Upper lobe of left lung (tissue), 6 donors: Measurements from ENCODE around the gene ADAM19. TPM values are rescaled to one million over a fixed set of nuclear protein-coding genes. Genes with fewer than 3 reads are reported as not detected.

ENCODE experiments used
- ATAC-seq, 2 donors: fragments of 200-7000 bp; cut with Tn5 transposase; one replicate each; pipeline ENCODE4 v1.9.1; 2022; ENCODE audit warnings: mild to moderate bottlenecking in 2 of 2, moderate library complexity in 2 of 2; ENCODE audit not compliant: low FRiP score in 2 of 2
- DNase-seq, 2 donors: peaks; one replicate each; pipeline ENCODE4 v3.0.0-alpha.2; 2019 to 2020
- H3K27ac ChIP-seq, 4 donors: fragments of 200-600 bp; sonication (generic); one replicate each; pipeline ENCODE4 v1.5.1; 2016 to 2019
- H3K27me3 ChIP-seq, 4 donors: fragments of 200-600 bp; sonication (generic); one replicate each; pipeline ENCODE4 v1.5.1; 2017 to 2019
- H3K36me3 ChIP-seq, 4 donors: fragments of 200-600 bp; sonication (generic); one replicate each; pipeline ENCODE4 v1.5.1; 2016 to 2019
- H3K4me1 ChIP-seq, 4 donors: fragments of 200-600 bp; sonication (generic); one replicate each; pipeline ENCODE4 v1.5.1; 2018 to 2019
- H3K4me3 ChIP-seq, 4 donors: fragments of 200-600 bp; sonication (generic); one replicate each; pipeline ENCODE4 v1.5.1; 2017 to 2019; ENCODE audit warnings: mild to moderate bottlenecking in 2 of 4, moderate library complexity in 1 of 4
- H3K9me3 ChIP-seq, 4 donors: fragments of 200-600 bp; sonication (generic); one replicate each; pipeline ENCODE4 v1.5.1; 2018 to 2019
- EP300 ChIP-seq, 4 donors: sonication (generic); formaldehyde crosslinking; IDR thresholded peaks; one replicate each; pipeline ENCODE4 v1.5.1; 2017; ENCODE audit warnings: antibody characterized with exemption in 4 of 4, control low read depth in 2 of 4
- POLR2A ChIP-seq, 4 donors: fragments of 450-650 bp; IDR thresholded peaks; one replicate each; pipeline ENCODE4 v1.5.1; 2016 to 2017; ENCODE audit warnings: antibody characterized with exemption in 4 of 4, mild to moderate bottlenecking in 2 of 4
- POLR2AphosphoS5 ChIP-seq, 2 donors: sonication (generic); formaldehyde crosslinking; IDR thresholded peaks; one replicate each; pipeline ENCODE4 v1.5.1; 2017; ENCODE audit warnings: antibody characterized with exemption in 2 of 2
- WGBS, 2 donors: methylation state at CpG; one replicate each; pipeline ENCODE4 v1.1.5; 2017 to 2018; 5-methylcytosine and 5-hydroxymethylcytosine counted together
- total RNA-seq, 6 donors: library from RNA; depleted of rRNA in 4 of 6; stranded (reverse); fragments of >200 nt in 4 of 6; gene quantifications; one replicate each; pipeline versions ENCODE4 v1.1.0 to v1.2.1, GENCODE V29; 2016 to 2021
- TF ChIP-seq, protein P1 (sequence below), 6 experiments: fragments of 450-650 bp in 4 of 6; fragments of 200-600 bp in 2 of 6; sonication (generic) in 2 of 6; IDR thresholded peaks; one replicate each; pipeline ENCODE4 v1.5.1; 2016 to 2019; ENCODE audit warnings: antibody characterized with exemption in 6 of 6
- donor health status: DM: no; HTN: no; CAD: no; lungs with moderate emphysema.
- donor health status: DM: no; HTN: yes; CAD: no; lungs with severe emphysema.

ADAM19 gene
- total RNA-seq, 6 donors from 2014 or later = 5.5 to 17.0 (median 7.1) TPM

DNA sequence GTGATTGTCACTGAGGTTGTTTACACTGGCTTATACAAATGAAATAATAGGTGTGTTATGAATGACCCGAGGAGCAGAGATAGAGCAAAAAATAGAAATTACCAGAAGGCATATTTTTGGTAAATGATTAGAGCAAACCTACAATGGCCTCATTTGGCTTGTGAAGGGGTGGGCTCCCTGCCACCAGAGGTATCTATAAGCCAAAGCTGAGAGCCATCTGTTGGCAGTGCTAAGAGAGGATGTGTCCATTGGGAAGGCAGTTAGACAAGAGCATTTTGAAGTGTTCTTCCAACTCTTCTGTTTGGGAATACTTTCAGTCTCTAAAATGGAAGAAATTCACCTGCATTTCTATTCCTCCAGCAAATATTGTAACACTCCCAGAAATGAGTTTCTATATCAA lies 104.9 kb downstream of the ADAM19 start:
- Histone ChIP-seq H3K36me3 (no peaks in the 10 kb centered on the region), H3K27me3 (no peaks in the 10 kb centered on the region), H3K4me3 (no peak overlapping the region), H3K9me3 (no peaks in the 10 kb centered on the region), H3K4me1 (peaks cover 0 to 12% (median 3%) of the 10 kb centered on the region in 4 donors), H3K27ac (no peak overlapping the region)
- WGBS, 2 donors = 58 to 61% methylated on average over 1 of the region's 1 CpG
- ATAC-seq = no peak
- no peak for DNase-seq
- TF ChIP-seq, protein P1, sequence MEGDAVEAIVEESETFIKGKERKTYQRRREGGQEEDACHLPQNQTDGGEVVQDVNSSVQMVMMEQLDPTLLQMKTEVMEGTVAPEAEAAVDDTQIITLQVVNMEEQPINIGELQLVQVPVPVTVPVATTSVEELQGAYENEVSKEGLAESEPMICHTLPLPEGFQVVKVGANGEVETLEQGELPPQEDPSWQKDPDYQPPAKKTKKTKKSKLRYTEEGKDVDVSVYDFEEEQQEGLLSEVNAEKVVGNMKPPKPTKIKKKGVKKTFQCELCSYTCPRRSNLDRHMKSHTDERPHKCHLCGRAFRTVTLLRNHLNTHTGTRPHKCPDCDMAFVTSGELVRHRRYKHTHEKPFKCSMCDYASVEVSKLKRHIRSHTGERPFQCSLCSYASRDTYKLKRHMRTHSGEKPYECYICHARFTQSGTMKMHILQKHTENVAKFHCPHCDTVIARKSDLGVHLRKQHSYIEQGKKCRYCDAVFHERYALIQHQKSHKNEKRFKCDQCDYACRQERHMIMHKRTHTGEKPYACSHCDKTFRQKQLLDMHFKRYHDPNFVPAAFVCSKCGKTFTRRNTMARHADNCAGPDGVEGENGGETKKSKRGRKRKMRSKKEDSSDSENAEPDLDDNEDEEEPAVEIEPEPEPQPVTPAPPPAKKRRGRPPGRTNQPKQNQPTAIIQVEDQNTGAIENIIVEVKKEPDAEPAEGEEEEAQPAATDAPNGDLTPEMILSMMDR (IDR thresholded peaks at IDR 0.05) = no peak
- TF ChIP-seq EP300 (IDR thresholded peaks at IDR 0.05) (no peak), POLR2A (IDR thresholded peaks at IDR 0.05) (no peak), POLR2AphosphoS5 (IDR thresholded peaks at IDR 0.05) (no peak)

DNA sequence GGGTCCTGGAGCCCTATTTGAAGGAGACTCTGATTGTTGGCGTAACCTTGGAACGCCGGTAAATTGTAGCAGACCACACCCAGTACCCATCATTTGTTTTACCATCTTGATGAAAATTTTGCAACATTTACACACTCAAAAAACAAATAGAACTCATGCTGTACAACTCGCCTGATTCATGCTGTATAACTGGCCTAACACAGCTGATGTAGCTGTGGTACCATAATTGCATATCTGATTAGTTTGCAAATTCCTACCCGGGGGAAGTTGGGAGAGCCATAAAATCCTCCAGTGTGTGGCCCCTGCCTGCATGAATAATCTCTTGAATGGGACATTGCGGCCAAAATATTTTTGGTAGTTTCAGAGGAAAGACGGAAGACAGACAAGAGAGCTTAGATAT lies 105.9 kb downstream of the ADAM19 start:
- WGBS, 2 donors = 61 to 79% methylated on average over 7 of the region's 7 CpGs
- Histone ChIP-seq H3K4me3 (no peak overlapping the region), H3K9me3 (no peaks in the 10 kb centered on the region), H3K36me3 (no peaks in the 10 kb centered on the region), H3K27me3 (no peaks in the 10 kb centered on the region), H3K4me1 (peaks cover 0 to 12% (median 3%) of the 10 kb centered on the region in 4 donors), H3K27ac (no peak overlapping the region)
- TF ChIP-seq, protein P1 (IDR thresholded peaks at IDR 0.05) = no peak
- TF ChIP-seq POLR2A (IDR thresholded peaks at IDR 0.05) = no peak
- no peak for TF ChIP-seq POLR2AphosphoS5 (IDR thresholded peaks at IDR 0.05)
- no peak for TF ChIP-seq EP300 (IDR thresholded peaks at IDR 0.05)
- no peak for DNase-seq
- no peak for ATAC-seq

DNA sequence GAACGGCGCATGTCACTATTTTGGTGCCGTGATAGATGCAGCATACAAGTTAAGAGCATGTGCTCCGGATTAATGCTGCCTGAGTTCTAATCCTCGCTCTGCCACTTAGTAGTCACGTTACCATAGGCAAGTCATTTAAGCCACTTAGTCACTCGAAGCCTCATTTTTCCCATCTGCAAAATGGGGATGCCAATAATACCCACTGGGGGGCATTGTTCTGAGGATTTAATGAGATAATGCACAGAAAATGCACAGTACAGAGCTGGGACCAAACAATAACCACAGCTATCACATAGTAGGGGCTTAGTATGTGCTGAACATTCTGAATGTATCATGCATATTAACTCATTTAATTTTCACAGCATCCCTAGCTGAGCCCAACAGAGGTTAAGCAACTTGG lies 106.5 kb downstream of the ADAM19 start:
- H3K27me3 ChIP-seq = no peaks in the 10 kb centered on the region
- no peaks in the 10 kb centered on the region for H3K9me3 ChIP-seq
- H3K4me3 ChIP-seq = no peak overlapping the region
- TF ChIP-seq EP300 (IDR thresholded peaks at IDR 0.05) = no peak
- TF ChIP-seq POLR2AphosphoS5 (IDR thresholded peaks at IDR 0.05) = no peak
- TF ChIP-seq, protein P1 (IDR thresholded peaks at IDR 0.05) = no peak
- no peak for TF ChIP-seq POLR2A (IDR thresholded peaks at IDR 0.05)
- no peak overlapping the region for H3K27ac ChIP-seq
- ATAC-seq (no peak), DNase-seq (no peak)
- WGBS, 2 donors = 97 to 100% methylated on average over 5 to 7 of the region's 7 CpGs
- H3K4me1 ChIP-seq = peaks cover 0 to 12% (median 6%) of the 10 kb centered on the region in 4 donors
- H3K36me3 ChIP-seq = no peaks in the 10 kb centered on the region

DNA sequence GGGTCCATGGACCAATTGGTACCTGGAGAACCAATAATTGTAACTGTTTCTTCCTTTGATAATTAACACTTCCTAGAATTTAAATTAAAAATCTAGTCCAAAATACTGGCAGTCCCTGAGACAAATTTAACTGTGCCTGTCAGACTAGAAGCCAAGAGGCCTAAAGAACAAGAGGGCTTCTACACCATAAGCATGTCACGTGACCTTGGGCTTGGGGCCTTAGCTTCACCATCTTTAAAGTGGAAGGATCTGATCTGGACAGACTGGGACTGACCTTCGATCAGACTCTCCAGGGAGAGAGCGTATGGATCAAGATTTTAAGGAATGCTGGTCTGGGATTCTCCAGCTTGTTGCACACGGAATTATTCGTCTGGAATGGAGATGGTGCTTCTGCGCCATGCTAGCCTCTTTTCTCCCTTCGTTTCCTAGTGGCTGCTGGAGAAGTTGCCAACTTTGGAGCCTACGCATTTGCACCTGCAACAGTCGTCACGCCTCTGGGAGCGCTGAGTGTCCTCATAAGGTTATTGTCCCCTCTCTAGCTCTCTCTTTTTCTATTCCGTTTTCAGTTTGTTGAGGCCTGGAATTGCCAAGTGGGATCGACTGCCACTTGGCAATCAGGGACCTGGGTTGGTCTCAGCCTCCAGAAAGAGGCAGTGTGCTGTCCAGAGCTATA lies 107.1 kb downstream of the ADAM19 start:
- Histone ChIP-seq H3K9me3 (no peaks in the 10 kb centered on the region), H3K4me1 (peaks cover 0 to 7% (median 4%) of the 10 kb centered on the region in 4 donors), H3K27ac (no peak overlapping the region), H3K36me3 (no peaks in the 10 kb centered on the region), H3K27me3 (no peaks in the 10 kb centered on the region), H3K4me3 (no peak overlapping the region)
- ATAC-seq (no peak), DNase-seq (no peak)
- TF ChIP-seq POLR2A (IDR thresholded peaks at IDR 0.05) (no peak), POLR2AphosphoS5 (IDR thresholded peaks at IDR 0.05) (no peak), EP300 (IDR thresholded peaks at IDR 0.05) (no peak)
- TF ChIP-seq, protein P1 (IDR thresholded peaks at IDR 0.05) = no peak
- WGBS, 2 donors = 92 to 98% methylated on average over 13 of the region's 13 CpGs
